NCI-H345 (cell line): Measurements from ENCODE around the gene CAPN8.

Source experiments
- DNase-seq: peaks from one replicate; lab custom pipeline; 2025; lab: John Stamatoyannopoulos, UW

Gene CAPN8

GRCh38 chr1:223617323-223618070 lies 48.0 kb downstream of the CAPN8 start:
- no peak for DNase-seq

GRCh38 chr1:223616586-223616985 lies 48.9 kb downstream of the CAPN8 start:
- no peak for DNase-seq

DNA sequence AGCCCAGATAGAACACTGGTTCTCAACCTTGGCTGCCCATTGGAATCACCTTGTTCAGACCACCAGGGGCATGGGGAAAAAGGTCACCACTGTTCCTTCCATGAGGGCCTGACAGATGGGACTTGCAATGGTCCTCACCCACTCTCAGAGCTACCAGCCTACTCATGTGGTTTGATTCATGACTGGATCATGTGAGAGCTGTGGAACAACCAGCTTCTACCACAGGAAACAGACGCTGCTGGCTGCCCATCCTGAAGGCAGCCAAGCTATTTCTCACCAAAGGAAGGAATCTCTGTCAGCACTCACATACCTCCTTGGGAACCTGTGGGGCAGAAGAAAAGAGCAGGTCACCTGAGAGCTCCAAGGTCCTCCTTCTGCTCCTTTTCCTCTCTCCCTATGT lies 53.6 kb downstream of the CAPN8 start:
- DNase-seq = no peak

- DNase-seq = no peak
These were observed 55.5 kb downstream of the CAPN8 start for GRCh38 chr1:223609977-223610376.

DNA sequence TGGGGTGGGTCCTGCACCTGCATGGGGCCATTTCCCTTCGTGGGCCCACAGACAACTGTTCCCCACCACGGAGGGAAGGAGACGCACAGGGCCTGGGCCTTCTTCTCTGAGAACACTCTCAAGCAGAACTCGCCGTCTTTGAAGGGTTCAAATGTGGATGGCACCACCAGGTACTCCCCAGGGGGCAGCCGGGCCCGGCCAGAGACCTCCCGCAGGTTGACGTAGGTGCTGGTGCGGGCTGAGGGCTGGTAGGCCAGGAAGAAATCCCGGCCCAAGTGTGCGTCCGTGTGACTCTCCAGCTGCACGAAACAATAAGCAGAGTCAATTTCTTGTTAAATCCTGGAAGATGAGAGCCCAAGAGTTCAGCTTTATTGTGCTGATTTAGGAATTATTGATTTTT lies 56.4 kb downstream of the CAPN8 start:
- no peak for DNase-seq

- no peak for DNase-seq
These were observed 107.0 kb downstream of the CAPN8 start for GRCh38 chr1:223558512-223558911.

GRCh38 chr1:223557130-223557475 lies 108.4 kb downstream of the CAPN8 start:
- DNase-seq = no peak

- peak; percentile 25 for DNase-seq
These were observed 108.9 kb downstream of the CAPN8 start for GRCh38 chr1:223556414-223557129.

- DNase-seq = no peak
These were observed 111.5 kb downstream of the CAPN8 start for GRCh38 chr1:223553957-223554356.

- DNase-seq = no peak
These were observed 113.9 kb downstream of the CAPN8 start for GRCh38 chr1:223551610-223552009.

GRCh38 chr1:223549740-223550139 lies 115.8 kb downstream of the CAPN8 start:
- no peak for DNase-seq

DNA sequence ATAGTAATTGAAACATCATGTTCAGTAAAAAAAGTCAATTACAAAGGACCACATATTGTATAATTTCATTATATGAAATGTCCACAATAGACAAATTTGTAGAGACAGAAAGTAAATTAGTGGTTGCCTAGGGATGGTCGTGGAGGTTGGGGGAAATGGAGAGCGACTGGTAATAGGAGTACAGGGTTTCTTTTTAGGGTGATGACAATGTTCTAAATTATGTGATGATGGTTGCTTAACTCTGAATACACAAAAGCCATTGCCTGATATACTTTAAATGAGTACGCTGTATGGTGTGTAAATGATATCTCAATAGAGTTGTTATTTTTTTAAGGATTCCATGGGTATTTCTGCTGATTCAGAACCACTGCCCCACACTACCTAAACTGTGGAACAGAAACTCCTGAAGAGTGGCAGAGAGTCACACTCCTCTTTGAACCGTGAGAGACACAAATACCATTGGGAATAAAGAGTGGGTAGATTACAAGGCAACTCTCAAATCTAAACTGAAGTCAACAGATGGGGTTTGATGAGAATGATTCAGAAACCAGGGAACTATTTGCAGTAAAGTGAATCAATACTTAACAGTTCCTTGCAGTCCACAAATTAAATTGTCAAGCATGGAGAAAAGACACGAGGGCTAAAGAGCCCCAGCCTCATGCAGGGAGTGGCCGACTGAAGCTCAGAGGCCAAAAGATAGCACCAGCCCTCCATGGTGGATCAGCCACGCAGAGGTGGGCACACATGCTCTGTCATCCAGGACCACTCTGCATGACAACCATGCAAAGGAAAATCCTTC lies 118.0 kb downstream of the CAPN8 start:
- no peak for DNase-seq

DNA sequence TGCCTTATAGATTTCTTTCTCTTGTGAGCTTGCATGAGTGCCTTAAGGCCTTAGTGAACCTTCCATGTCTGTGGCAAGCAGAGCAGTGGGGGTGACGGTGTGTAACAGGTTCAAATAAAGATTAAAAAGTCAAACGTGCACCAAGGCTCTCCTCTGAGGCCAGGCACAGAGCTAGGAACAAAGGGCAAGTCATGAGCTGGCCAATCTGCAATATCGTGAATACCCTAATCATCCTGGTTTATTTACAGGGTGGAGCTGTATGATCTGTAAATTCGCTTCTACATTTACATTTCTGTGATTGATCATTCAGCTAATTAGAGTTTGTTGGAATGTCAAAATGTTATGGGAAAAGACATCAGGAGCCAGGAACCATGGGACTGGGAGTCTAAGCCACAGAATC lies 120.2 kb downstream of the CAPN8 start:
- DNase-seq = no peak

GRCh38 chr1:223543560-223543959 lies 121.9 kb downstream of the CAPN8 start:
- no peak for DNase-seq

DNA sequence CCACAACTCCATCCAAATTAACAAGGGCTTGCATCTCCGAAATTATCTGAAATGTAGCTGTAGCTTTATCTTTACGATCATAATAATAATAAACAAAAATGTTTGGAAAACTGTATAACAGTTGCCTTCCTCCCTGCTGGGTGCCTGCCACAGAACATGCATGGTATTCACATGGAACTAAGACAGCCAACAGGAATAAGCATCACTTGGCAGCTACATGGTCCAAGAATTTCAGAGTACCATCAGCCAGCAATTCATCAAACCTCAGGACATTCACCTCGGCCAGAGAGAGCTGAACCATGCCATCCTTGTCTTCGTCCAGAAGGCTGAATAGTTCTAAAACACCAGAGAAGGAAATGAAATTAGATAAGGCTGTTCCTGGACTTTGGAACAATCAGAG lies 122.7 kb downstream of the CAPN8 start:
- DNase-seq = no peak

DNA sequence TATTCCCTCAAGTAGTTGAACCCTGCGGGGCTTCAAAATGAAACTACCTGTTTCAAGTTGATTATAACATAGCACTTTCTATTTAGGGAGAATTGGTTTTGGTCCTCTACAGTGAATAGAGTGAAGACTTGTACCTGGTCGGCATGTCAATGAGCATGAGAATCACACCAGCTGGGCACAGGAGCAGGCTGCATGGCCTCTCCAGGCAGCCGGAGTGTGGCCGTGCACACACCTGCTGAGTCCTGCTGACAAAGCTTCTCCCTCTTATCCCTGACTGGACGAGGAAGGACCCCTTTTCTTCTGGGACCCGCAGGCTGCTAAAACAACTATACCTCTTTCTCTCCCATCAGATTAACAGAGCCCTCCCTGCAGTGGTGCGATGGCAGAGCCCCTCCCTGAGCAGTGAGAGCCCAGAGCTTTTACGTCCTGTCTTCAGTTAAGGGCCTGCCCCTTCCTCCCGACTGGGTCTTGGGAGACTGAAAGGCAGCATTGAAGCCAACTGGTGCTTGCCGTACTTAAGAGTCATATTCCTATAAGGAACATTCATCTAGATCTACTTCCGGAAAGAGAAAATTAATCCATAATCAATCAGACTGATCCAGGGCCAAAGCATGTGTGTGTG lies 124.9 kb downstream of the CAPN8 start:
- no peak for DNase-seq

GRCh38 chr1:223539750-223540149 lies 125.8 kb downstream of the CAPN8 start:
- no peak for DNase-seq

DNA sequence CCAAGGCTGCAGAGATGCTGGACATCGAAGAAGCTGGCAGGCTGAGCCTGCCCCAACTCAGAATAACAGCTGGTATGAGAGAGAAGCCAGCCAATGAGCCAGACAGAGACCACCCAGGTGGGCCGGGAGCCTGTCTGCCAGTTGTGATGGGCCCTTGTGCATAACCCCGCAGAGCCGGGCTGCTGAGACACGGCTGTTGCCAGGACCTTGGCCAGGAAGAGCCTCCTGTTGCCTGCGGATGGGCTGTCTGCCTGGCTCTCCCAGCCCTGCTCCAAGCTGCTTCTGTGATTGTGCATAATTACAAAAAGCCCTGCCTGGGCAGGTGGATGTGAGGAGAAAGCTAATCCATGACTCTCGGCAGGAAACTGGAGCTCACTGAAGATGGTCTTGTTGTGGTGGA lies 126.5 kb downstream of the CAPN8 start:
- no peak for DNase-seq

GRCh38 chr1:223535319-223535718 lies 130.2 kb downstream of the CAPN8 start:
- DNase-seq = no peak

DNA sequence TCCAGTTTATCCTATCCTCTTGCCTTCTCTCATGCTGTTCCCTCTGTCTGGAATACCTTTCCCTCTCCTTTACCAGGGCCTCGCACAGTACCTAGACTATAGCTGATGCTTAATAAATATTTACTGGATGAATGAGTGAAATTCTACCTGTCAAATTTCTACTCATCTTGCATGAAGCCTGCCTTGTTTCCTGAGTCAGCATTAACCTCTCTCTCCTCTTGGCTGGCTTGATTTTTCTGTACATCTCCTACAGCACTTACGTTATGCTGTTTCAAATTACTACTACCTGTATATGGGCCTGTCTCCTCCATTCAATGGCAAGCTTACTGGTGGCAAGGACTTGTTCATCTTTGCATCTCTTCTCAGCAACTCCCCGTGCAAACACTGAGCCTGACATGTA lies 130.8 kb downstream of the CAPN8 start:
- no peak for DNase-seq

GRCh38 chr1:223533708-223534107 lies 131.8 kb downstream of the CAPN8 start:
- no peak for DNase-seq

- DNase-seq = peak; percentile 50
These were observed 133.7 kb downstream of the CAPN8 start for GRCh38 chr1:223531742-223532341.
